Endothelial cell of umbilical vein (primary cell): Measurements from ENCODE around the gene XAF1. TPM values are rescaled to one million over a fixed set of nuclear protein-coding genes. Genes with fewer than 3 reads are reported as not detected.

Experiments used
- BruUV-seq: library from RNA; stranded (reverse); fragments of 400-500 nt; replicated peaks from 2 replicates; lab custom pipeline; 2021; lab: Mats Ljungman, UMichigan
- CTCF ChIA-PET: fragments of 300-600, 350-600 bp; sonication (Branson Sonifier 250); formaldehyde crosslinking; loops from one replicate; lab custom pipeline; 2021; ENCODE audit warnings: antibody characterized with exemption, inconsistent platforms; lab: Charles Lee
- POLR2A ChIA-PET: fragments of 300-600, 350-600 bp; sonication (Branson Sonifier 250); formaldehyde crosslinking; loops from one replicate; lab custom pipeline; 2021; ENCODE audit warnings: antibody characterized with exemption, inconsistent platforms; lab: Charles Lee
- DNase-seq: peaks from one replicate; pipeline ENCODE4 v3.0.0-alpha.2; 2011; ENCODE audit warnings: low read depth, low spot score
- FAIRE-seq: peaks from 2 replicates; lab custom pipeline; 2011; peaks lifted over from hg19 to GRCh38; lab: Jason Lieb, UNC
- H2AFZ ChIP-seq: 2 replicates; pipeline ENCODE4 v1.6.0; 2012; ENCODE audit warnings: low read depth, low read length, control low read depth, inconsistent platforms
- H3K27ac ChIP-seq: 2 replicates; pipeline ENCODE4 v1.5.1; 2011; ENCODE audit warnings: low read depth, mild to moderate bottlenecking, control low read depth, low read length, moderate library complexity; ENCODE audit not compliant: insufficient read depth
- H3K27me3 ChIP-seq, 2 experiments: 2 replicates each; pipeline versions ENCODE4 v1.6.0 to v1.6.1; 2011; ENCODE audit warnings: low read length in 2 of 2, mixed read lengths in 1 of 2; ENCODE audit not compliant: control insufficient read depth in 2 of 2, insufficient read depth in 2 of 2
- H3K36me3 ChIP-seq, 2 experiments: 2 replicates in 1 of 2; 3 replicates in 1 of 2; pipeline ENCODE4 v1.5.1; 2011; ENCODE audit warnings: low read length in 2 of 2, mild to moderate bottlenecking in 1 of 2, moderate library complexity in 1 of 2; ENCODE audit not compliant: control insufficient read depth in 2 of 2, insufficient read depth in 2 of 2; ENCODE audit errors: extremely low read depth in 1 of 2
- H3K4me1 ChIP-seq: 3 replicates; pipeline ENCODE4 v1.5.1; 2011; ENCODE audit warnings: mild to moderate bottlenecking, low read length; ENCODE audit not compliant: control insufficient read depth, insufficient read depth; ENCODE audit errors: extremely low read depth
- H3K4me2 ChIP-seq: 2 replicates; pipeline ENCODE4 v1.6.1; 2011; ENCODE audit warnings: low read length, control low read depth, mixed read lengths; ENCODE audit not compliant: insufficient read depth
- H3K4me3 ChIP-seq, 3 experiments: fragments of 200-600 bp in 1 of 3; sonication (generic), shearing (Covaris generic) in 1 of 3; replicated peaks in 1 of 3; 2 replicates each; pipeline ENCODE4 v1.5.1; 2011 to 2016; ENCODE audit warnings: control low read depth in 3 of 3, low read length in 3 of 3, mild to moderate bottlenecking in 2 of 3, inconsistent platforms in 1 of 3, low read depth in 1 of 3, moderate library complexity in 1 of 3; ENCODE audit not compliant: insufficient read depth in 1 of 3
- H3K79me2 ChIP-seq: 2 replicates; pipeline ENCODE4 v1.6.0; 2012; ENCODE audit warnings: low read length, inconsistent platforms; ENCODE audit not compliant: control insufficient read depth, insufficient read depth
- H3K9ac ChIP-seq: replicated peaks from 2 replicates; pipeline ENCODE3; 2011; ENCODE audit warnings: low read length, control low read depth; ENCODE audit not compliant: insufficient read depth; ENCODE audit errors: extremely low read depth
- H3K9me1 ChIP-seq: replicated peaks from 3 replicates; pipeline ENCODE4 v1.6.0; 2011; ENCODE audit warnings: mild to moderate bottlenecking, low read length; ENCODE audit not compliant: control insufficient read depth, insufficient read depth; ENCODE audit errors: extremely low read depth
- H3K9me3 ChIP-seq: replicated peaks from 2 replicates; pipeline ENCODE4 v1.5.1; 2012; ENCODE audit warnings: low read length, inconsistent platforms; ENCODE audit not compliant: control insufficient read depth, insufficient read depth
- H4K20me1 ChIP-seq: replicated peaks from 2 replicates; pipeline ENCODE3; 2011; ENCODE audit warnings: mild to moderate bottlenecking, low read length; ENCODE audit not compliant: control insufficient read depth, insufficient read depth; ENCODE audit errors: extremely low read depth
- EZH2 ChIP-seq: IDR thresholded peaks from 2 replicates; pipeline ENCODE4 v1.6.1; 2012; ENCODE audit warnings: borderline replicate concordance, low read depth, mild to moderate bottlenecking, moderate library complexity, low read length, inconsistent platforms; ENCODE audit not compliant: severe bottlenecking
- FOS ChIP-seq: IDR thresholded peaks from 2 replicates; pipeline ENCODE4 v1.6.1; 2011; ENCODE audit warnings: mild to moderate bottlenecking, low read length, moderate library complexity, borderline replicate concordance; ENCODE audit not compliant: insufficient read depth
- GATA2 ChIP-seq: IDR thresholded peaks from 2 replicates; pipeline ENCODE4 v1.7.0; 2011; ENCODE audit warnings: low read depth, mild to moderate bottlenecking, moderate library complexity, mixed read lengths, low read length; ENCODE audit not compliant: insufficient read length, insufficient read depth
- JUN ChIP-seq: IDR thresholded peaks from 2 replicates; pipeline ENCODE4 v1.6.1; 2011; ENCODE audit warnings: borderline replicate concordance, low read depth; ENCODE audit not compliant: insufficient read length, insufficient read depth
- MAX ChIP-seq: IDR thresholded peaks from 2 replicates; pipeline ENCODE4 v1.6.1; 2011; ENCODE audit not compliant: insufficient read depth, insufficient read length
- MYC ChIP-seq: IDR thresholded peaks from one replicate; pipeline ENCODE4 v1.6.1; 2011; ENCODE audit warnings: mild to moderate bottlenecking, low read depth, low read length
- POLR2A ChIP-seq: IDR thresholded peaks from 2 replicates; pipeline ENCODE4 v1.6.1; 2012; ENCODE audit warnings: low read depth, mild to moderate bottlenecking, control low read depth, low read length
- POLR2AphosphoS5 ChIP-seq: IDR thresholded peaks from 2 replicates; pipeline ENCODE4 v1.6.1; 2012; ENCODE audit warnings: low read depth, mild to moderate bottlenecking, control low read depth, low read length, moderate library complexity; ENCODE audit not compliant: insufficient read depth
- dilution Hi-C: fragments of 300-500 bp; cut with MboI; formaldehyde crosslinking; loops from one replicate; pipeline ENCODE4 v1.15.0; 2019; ENCODE audit warnings: low sequenced_read_pairs; ENCODE audit not compliant: extremely low pct_ligation_motif_present
- intact Hi-C: fragments of 100-400 bp; cut with micrococcal nuclease; formaldehyde crosslinking; loops from one replicate; pipeline ENCODE4 v1.10.0; 2022
- polyA plus RNA-seq, 4 experiments: library from polyadenylated mRNA; depleted of rRNA in 3 of 4; stranded (reverse) in 3 of 4; unstranded in 1 of 4; fragments of >200 nt; gene quantifications; 2 replicates each; pipeline versions ENCODE4 v1.2.1 to v1.2.3, GENCODE V29; 2011 to 2012; ENCODE audit warnings: missing spikeins in 1 of 4
- total RNA-seq: library from RNA; stranded (reverse); gene quantifications from 2 replicates; pipeline ENCODE4 v1.2.3, GENCODE V29; 2021
- TF ChIP-seq, protein P1 (sequence below), 2 donors: IDR thresholded peaks; 1 replicate in 1 of 2; 2 replicates in 1 of 2; pipeline ENCODE4 v1.5.1; 2011; ENCODE audit warnings: low read length in 2 of 2, mild to moderate bottlenecking in 2 of 2, moderate library complexity in 2 of 2, control low read depth in 1 of 2, inconsistent platforms in 1 of 2, low read depth in 1 of 2; ENCODE audit not compliant: insufficient read depth in 1 of 2; ENCODE audit errors: extremely low read depth in 1 of 2

The XAF1 gene
- total and polyA plus RNA-seq, 2 donors (not counting 3 experiments of a cell fraction or from before 2014, with no cell fraction given): 6.3 to 21.5 TPM

GRCh38 chr17:6755281-6755680 is 565 bp upstream of the XAF1 start:
- DNase-seq (no peak), FAIRE-seq (no peak)
- TF ChIP-seq MAX: no peak
- no peak for TF ChIP-seq POLR2AphosphoS5
- no peak for TF ChIP-seq FOS
- TF ChIP-seq EZH2: no peak
- TF ChIP-seq, protein P1, sequence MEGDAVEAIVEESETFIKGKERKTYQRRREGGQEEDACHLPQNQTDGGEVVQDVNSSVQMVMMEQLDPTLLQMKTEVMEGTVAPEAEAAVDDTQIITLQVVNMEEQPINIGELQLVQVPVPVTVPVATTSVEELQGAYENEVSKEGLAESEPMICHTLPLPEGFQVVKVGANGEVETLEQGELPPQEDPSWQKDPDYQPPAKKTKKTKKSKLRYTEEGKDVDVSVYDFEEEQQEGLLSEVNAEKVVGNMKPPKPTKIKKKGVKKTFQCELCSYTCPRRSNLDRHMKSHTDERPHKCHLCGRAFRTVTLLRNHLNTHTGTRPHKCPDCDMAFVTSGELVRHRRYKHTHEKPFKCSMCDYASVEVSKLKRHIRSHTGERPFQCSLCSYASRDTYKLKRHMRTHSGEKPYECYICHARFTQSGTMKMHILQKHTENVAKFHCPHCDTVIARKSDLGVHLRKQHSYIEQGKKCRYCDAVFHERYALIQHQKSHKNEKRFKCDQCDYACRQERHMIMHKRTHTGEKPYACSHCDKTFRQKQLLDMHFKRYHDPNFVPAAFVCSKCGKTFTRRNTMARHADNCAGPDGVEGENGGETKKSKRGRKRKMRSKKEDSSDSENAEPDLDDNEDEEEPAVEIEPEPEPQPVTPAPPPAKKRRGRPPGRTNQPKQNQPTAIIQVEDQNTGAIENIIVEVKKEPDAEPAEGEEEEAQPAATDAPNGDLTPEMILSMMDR (IDR thresholded peaks at IDR 0.05; ENCODE audit: extremely low read depth in 1 of 2, insufficient read depth in 1 of 2, low read depth in 1 of 2, low read length in 2 of 2): no peak
- no peak for TF ChIP-seq GATA2
- no peak for TF ChIP-seq MYC
- no peak for TF ChIP-seq JUN
- TF ChIP-seq POLR2A: no peak
- ChIA-PET CTCF (interaction anchor here (0.9 to 1.6 kb wide), 4 partner anchors 23 to 139 kb away, joined by 3 to 7 read pairs (median 3); no protein-coding TSS in a partner anchor), POLR2A (no interaction called here)
- H3K9me3 ChIP-seq: no peaks in the 10 kb centered on the region
- H3K9ac ChIP-seq: peak overlapping the region; percentile 48
- no TSS peak for BruUV-seq
- H3K9me1 ChIP-seq: no peaks in the 10 kb centered on the region
- no peaks in the 10 kb centered on the region for H3K27me3 ChIP-seq
- H3K4me3 ChIP-seq: peak overlapping the region in 2 of 3 experiments; percentile 32 to 64
- H3K4me1 ChIP-seq: peaks cover 36% of the 10 kb centered on the region
- H3K27ac ChIP-seq: peak overlapping the region; percentile 53
- peak overlapping the region; percentile 99 for H2AFZ ChIP-seq
- H3K79me2 ChIP-seq: no peaks in the 10 kb centered on the region
- H3K4me2 ChIP-seq: peak overlapping the region; percentile 93
- dilution Hi-C loops: no loop called here
- intact Hi-C loops: no loop called here
- no peaks in the 10 kb centered on the region for H4K20me1 ChIP-seq
- no peaks in the 10 kb centered on the region for H3K36me3 ChIP-seq
